Progenitor cell of endocrine pancreas (in vitro differentiated cells): ENCODE results near the gene DCLRE1A. TPM values are rescaled to one million over a fixed set of nuclear protein-coding genes. Genes with fewer than 3 reads are reported as not detected.
"Not testable (repeated sequence)": the region's sequence is repeated elsewhere in the genome, so short reads cannot be mapped to it uniquely, and the experiment has no call there.

Source experiments
- DNase-seq: peaks from one replicate; pipeline ENCODE4 v3.0.0; 2021; ENCODE audit warnings: low spot score; ENCODE audit not compliant: unreplicated experiment
- H3K27ac Mint-ChIP-seq: 2 replicates; pipeline ENCODE4 v1.8.0; 2021; ENCODE audit warnings: mild to moderate bottlenecking, moderate library complexity, mixed read lengths
- H3K27me3 Mint-ChIP-seq: 2 replicates; pipeline ENCODE4 v1.8.0; 2021; ENCODE audit warnings: mixed read lengths
- H3K36me3 Mint-ChIP-seq: 2 replicates; pipeline ENCODE4 v1.8.0; 2022; ENCODE audit warnings: mixed read lengths; ENCODE audit not compliant: insufficient read depth
- H3K4me1 Mint-ChIP-seq: 2 replicates; pipeline ENCODE4 v1.8.0; 2021; ENCODE audit warnings: low read depth, mixed read lengths
- H3K4me3 Mint-ChIP-seq: 2 replicates; pipeline ENCODE4 v1.8.0; 2021; ENCODE audit warnings: low read depth, mild to moderate bottlenecking, moderate library complexity, mixed read lengths
- H3K9me3 Mint-ChIP-seq: 2 replicates; pipeline ENCODE4 v1.8.0; 2021; ENCODE audit warnings: low read depth, mixed read lengths
- CTCF ChIP-seq: fragments of 200-600 bp; sonication (generic); IDR thresholded peaks from one replicate; pipeline ENCODE4 v1.5.0; 2021; ENCODE audit warnings: antibody characterized with exemption, mild to moderate bottlenecking; ENCODE audit not compliant: unreplicated experiment
- total RNA-seq: library from RNA; stranded (reverse); gene quantifications from 2 replicates; pipeline ENCODE4 v1.2.1, GENCODE V29; 2021

DCLRE1A gene
- total RNA-seq, 1 donor from 2014 or later: 11.1 TPM

GRCh38 chr10:113820507-113820906 lies 33.4 kb downstream of the DCLRE1A start:
- H3K27ac Mint-ChIP-seq: no peak overlapping the region
- H3K27me3 Mint-ChIP-seq: no peaks in the 10 kb centered on the region
- H3K36me3 Mint-ChIP-seq: no peaks in the 10 kb centered on the region
- DNase-seq: no peak
- H3K9me3 Mint-ChIP-seq: no peaks in the 10 kb centered on the region
- H3K4me3 Mint-ChIP-seq: no peak overlapping the region
- no peaks in the 10 kb centered on the region for H3K4me1 Mint-ChIP-seq
- TF ChIP-seq CTCF: peak; percentile 40

- H3K27ac Mint-ChIP-seq: no peak overlapping the region
- H3K4me3 Mint-ChIP-seq: no peak overlapping the region
- H3K27me3 Mint-ChIP-seq: no peaks in the 10 kb centered on the region
- H3K36me3 Mint-ChIP-seq: no peaks in the 10 kb centered on the region
- H3K9me3 Mint-ChIP-seq: no peaks in the 10 kb centered on the region
- DNase-seq: no peak
- H3K4me1 Mint-ChIP-seq: no peaks in the 10 kb centered on the region
- TF ChIP-seq CTCF: no peak
Observed at GRCh38 chr10:113819989-113820388, 33.9 kb downstream of the DCLRE1A start.

- not testable (repeated sequence) for H3K27me3 Mint-ChIP-seq, DNase-seq, H3K4me1 Mint-ChIP-seq, H3K4me3 Mint-ChIP-seq, H3K36me3 Mint-ChIP-seq, H3K27ac Mint-ChIP-seq, H3K9me3 Mint-ChIP-seq
Observed at GRCh38 chr10:113814700-113815099, 39.2 kb downstream of the DCLRE1A start.

- H3K4me3 Mint-ChIP-seq: no peak overlapping the region
- peaks cover 19% of the 10 kb centered on the region for H3K27me3 Mint-ChIP-seq
- no peak for TF ChIP-seq CTCF
- H3K36me3 Mint-ChIP-seq: no peaks in the 10 kb centered on the region
- H3K27ac Mint-ChIP-seq: no peak overlapping the region
- H3K4me1 Mint-ChIP-seq: peaks cover under 1% of the 10 kb centered on the region
- H3K9me3 Mint-ChIP-seq: peaks cover 9% of the 10 kb centered on the region
- no peak for DNase-seq
Observed at GRCh38 chr10:113808168-113808567, 45.7 kb downstream of the DCLRE1A start.

- no peak overlapping the region for H3K4me3 Mint-ChIP-seq
- DNase-seq: no peak
- no peak overlapping the region for H3K27ac Mint-ChIP-seq
- peaks cover 3% of the 10 kb centered on the region for H3K4me1 Mint-ChIP-seq
- H3K27me3 Mint-ChIP-seq: peaks cover 13% of the 10 kb centered on the region
- no peaks in the 10 kb centered on the region for H3K36me3 Mint-ChIP-seq
- H3K9me3 Mint-ChIP-seq: no peaks in the 10 kb centered on the region
- no peak for TF ChIP-seq CTCF
Observed at GRCh38 chr10:113806503-113806902, 47.4 kb downstream of the DCLRE1A start.

- DNase-seq: no peak
- Mint-ChIP-seq H3K36me3 (no peaks in the 10 kb centered on the region), H3K9me3 (no peaks in the 10 kb centered on the region), H3K4me1 (peaks cover 3% of the 10 kb centered on the region), H3K27me3 (peaks cover 3% of the 10 kb centered on the region), H3K4me3 (no peak overlapping the region), H3K27ac (peak overlapping the region; percentile 31)
- no peak for TF ChIP-seq CTCF
Observed at GRCh38 chr10:113802997-113803396, 50.9 kb downstream of the DCLRE1A start.
